Keratinocyte (primary cell): ENCODE measurements around the gene BABAM2. TPM values are rescaled to one million over a fixed set of nuclear protein-coding genes. Genes with fewer than 3 reads are reported as not detected.

Experiments used
- DNase-seq: peaks from one replicate; pipeline ENCODE4 v3.0.0-alpha.2; 2011; ENCODE audit warnings: low read depth, missing footprints, low spot score
- FAIRE-seq: peaks from 2 replicates; lab custom pipeline; 2011; peaks lifted over from hg19 to GRCh38; lab: Jason Lieb, UNC
- H2AFZ ChIP-seq: 2 replicates; pipeline ENCODE4 v1.6.0; 2012; ENCODE audit warnings: low read length, control low read depth, inconsistent platforms; ENCODE audit not compliant: control insufficient read depth
- H3K27ac ChIP-seq: 2 replicates; pipeline ENCODE4 v1.5.1; 2011; ENCODE audit warnings: low read length; ENCODE audit not compliant: control insufficient read depth, insufficient read depth
- H3K27me3 ChIP-seq: 3 replicates; pipeline ENCODE4 v1.6.0; 2011; ENCODE audit warnings: low read length; ENCODE audit not compliant: control insufficient read depth, insufficient read depth; ENCODE audit errors: extremely low read depth
- H3K36me3 ChIP-seq, 2 experiments: 2 replicates in 1 of 2; 3 replicates in 1 of 2; pipeline ENCODE4 v1.5.1; 2011; ENCODE audit warnings: low read length in 2 of 2, mild to moderate bottlenecking in 1 of 2; ENCODE audit not compliant: control insufficient read depth in 2 of 2, insufficient read depth in 2 of 2; ENCODE audit errors: extremely low read depth in 1 of 2
- H3K4me1 ChIP-seq: 3 replicates; pipeline ENCODE4 v1.5.1; 2011; ENCODE audit warnings: low read length; ENCODE audit not compliant: control insufficient read depth, insufficient read depth; ENCODE audit errors: extremely low read depth
- H3K4me2 ChIP-seq: 3 replicates; pipeline ENCODE4 v1.6.0; 2011; ENCODE audit warnings: low read depth, low read length; ENCODE audit not compliant: control insufficient read depth, insufficient read depth; ENCODE audit errors: extremely low read depth
- H3K4me3 ChIP-seq, 3 experiments: fragments of 200-600 bp in 1 of 3; sonication (generic) in 1 of 3; 2 replicates in 2 of 3; 3 replicates in 1 of 3; pipeline ENCODE4 v1.5.1; 2011 to 2016; ENCODE audit warnings: low read length in 3 of 3, mild to moderate bottlenecking in 3 of 3, control low read depth in 2 of 3, inconsistent platforms in 1 of 3, low read depth in 1 of 3, mixed read lengths in 1 of 3, mixed run types in 1 of 3, moderate library complexity in 1 of 3; ENCODE audit not compliant: control insufficient read depth in 2 of 3, insufficient read depth in 2 of 3; ENCODE audit errors: extremely low read depth in 1 of 3
- H3K79me2 ChIP-seq: 2 replicates; pipeline ENCODE4 v1.6.0; 2012; ENCODE audit warnings: low read length; ENCODE audit not compliant: control insufficient read depth, insufficient read depth
- H3K9ac ChIP-seq: 3 replicates; pipeline ENCODE4 v1.6.0; 2011; ENCODE audit warnings: low read length; ENCODE audit not compliant: control insufficient read depth, insufficient read depth; ENCODE audit errors: extremely low read depth
- H3K9me1 ChIP-seq: 3 replicates; pipeline ENCODE4 v1.6.0; 2011; ENCODE audit warnings: low read length; ENCODE audit not compliant: control insufficient read depth, insufficient read depth; ENCODE audit errors: extremely low read depth
- H3K9me3 ChIP-seq: 2 replicates; pipeline ENCODE4 v1.5.1; 2012; ENCODE audit warnings: low read depth, low read length; ENCODE audit not compliant: control insufficient read depth
- H4K20me1 ChIP-seq: 3 replicates; pipeline ENCODE4 v1.6.0; 2011; ENCODE audit warnings: low read length; ENCODE audit not compliant: control insufficient read depth, insufficient read depth; ENCODE audit errors: extremely low read depth
- EZH2 ChIP-seq: IDR thresholded peaks from one replicate; pipeline ENCODE4 v1.6.1; 2012; ENCODE audit warnings: inconsistent platforms, mild to moderate bottlenecking, low read length, moderate library complexity
- dilution Hi-C: fragments of 300-500 bp; cut with MboI; formaldehyde crosslinking; loops from one replicate; pipeline ENCODE4 v1.7.0; 2020; ENCODE audit warnings: low sequenced_read_pairs; ENCODE audit not compliant: extremely low pct_ligation_motif_present
- polyA plus RNA-seq, 5 experiments: library from polyadenylated mRNA; depleted of rRNA in 3 of 5; stranded (reverse) in 3 of 5; stranded (forward) in 1 of 5; unstranded in 1 of 5; fragments of >200 nt; gene quantifications; 1 replicate in 1 of 5; 2 replicates in 3 of 5; 3 replicates in 1 of 5; pipeline versions ENCODE4 v1.2.1 to v1.2.3, GENCODE V29; 2011 to 2012; ENCODE audit warnings: missing spikeins in 2 of 5, low read depth in 1 of 5, low replicate concordance in 1 of 5
- TF ChIP-seq, protein P1 (sequence below), 3 experiments: IDR thresholded peaks in 1 of 3; conservative IDR thresholded peaks in 1 of 3; optimal IDR thresholded peaks in 1 of 3; 2 replicates in 2 of 3; 3 replicates in 1 of 3; pipeline versions ENCODE3 to v1.5.1; 2011; ENCODE audit warnings: low read length in 3 of 3, mild to moderate bottlenecking in 3 of 3, moderate library complexity in 2 of 3, control low read depth in 1 of 3, inconsistent platforms in 1 of 3; ENCODE audit not compliant: insufficient read depth in 2 of 3; ENCODE audit errors: extremely low read depth in 1 of 3

Gene BABAM2
- polyA plus RNA-seq, 1 donor (not counting 4 experiments of a cell fraction or from before 2014, with no cell fraction given) = 29.8 TPM

DNA sequence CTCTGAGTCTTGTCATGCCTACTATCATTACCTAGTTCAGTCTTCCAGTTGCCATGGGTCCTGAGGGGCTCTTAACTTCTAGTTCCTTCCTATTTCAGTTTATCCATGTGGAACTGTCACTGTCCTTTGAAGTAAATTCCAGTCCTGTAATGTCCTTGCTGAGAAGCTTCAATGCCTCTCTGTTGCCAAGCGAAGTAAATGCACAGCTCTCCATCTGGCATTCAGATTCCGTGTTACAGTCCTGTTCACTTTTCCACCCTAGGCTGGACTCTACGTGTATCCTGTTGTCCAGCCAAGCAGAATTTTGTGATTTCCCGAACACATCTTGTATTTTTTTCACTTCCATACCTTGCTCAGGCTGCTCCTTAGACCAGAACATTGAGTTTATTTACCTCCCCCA lies 245.3 kb downstream of the BABAM2 start:
- no peak overlapping the region for H3K9ac ChIP-seq
- no peaks in the 10 kb centered on the region for H3K9me3 ChIP-seq
- no peaks in the 10 kb centered on the region for H3K79me2 ChIP-seq
- no peaks in the 10 kb centered on the region for H3K9me1 ChIP-seq
- H3K4me2 ChIP-seq = no peak overlapping the region
- no peak for DNase-seq
- H3K36me3 ChIP-seq = no peaks in the 10 kb centered on the region
- no peak for TF ChIP-seq EZH2
- TF ChIP-seq, protein P1, sequence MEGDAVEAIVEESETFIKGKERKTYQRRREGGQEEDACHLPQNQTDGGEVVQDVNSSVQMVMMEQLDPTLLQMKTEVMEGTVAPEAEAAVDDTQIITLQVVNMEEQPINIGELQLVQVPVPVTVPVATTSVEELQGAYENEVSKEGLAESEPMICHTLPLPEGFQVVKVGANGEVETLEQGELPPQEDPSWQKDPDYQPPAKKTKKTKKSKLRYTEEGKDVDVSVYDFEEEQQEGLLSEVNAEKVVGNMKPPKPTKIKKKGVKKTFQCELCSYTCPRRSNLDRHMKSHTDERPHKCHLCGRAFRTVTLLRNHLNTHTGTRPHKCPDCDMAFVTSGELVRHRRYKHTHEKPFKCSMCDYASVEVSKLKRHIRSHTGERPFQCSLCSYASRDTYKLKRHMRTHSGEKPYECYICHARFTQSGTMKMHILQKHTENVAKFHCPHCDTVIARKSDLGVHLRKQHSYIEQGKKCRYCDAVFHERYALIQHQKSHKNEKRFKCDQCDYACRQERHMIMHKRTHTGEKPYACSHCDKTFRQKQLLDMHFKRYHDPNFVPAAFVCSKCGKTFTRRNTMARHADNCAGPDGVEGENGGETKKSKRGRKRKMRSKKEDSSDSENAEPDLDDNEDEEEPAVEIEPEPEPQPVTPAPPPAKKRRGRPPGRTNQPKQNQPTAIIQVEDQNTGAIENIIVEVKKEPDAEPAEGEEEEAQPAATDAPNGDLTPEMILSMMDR (optimal IDR thresholded peaks at IDR 0.05 in 1 of 3, IDR thresholded peaks at IDR 0.05 in 1 of 3, conservative IDR thresholded peaks at IDR 0.05 in 1 of 3; ENCODE audit: extremely low read depth in 1 of 3, insufficient read depth in 2 of 3, low read length in 3 of 3) = no peak
- no peaks in the 10 kb centered on the region for H3K27me3 ChIP-seq
- no peak overlapping the region for H3K4me3 ChIP-seq
- FAIRE-seq = no peak
- dilution Hi-C loops = no loop called here
- H3K4me1 ChIP-seq = peaks cover 24% of the 10 kb centered on the region
- H2AFZ ChIP-seq = no peak overlapping the region
- H3K27ac ChIP-seq = no peak overlapping the region
- no peaks in the 10 kb centered on the region for H4K20me1 ChIP-seq

DNA sequence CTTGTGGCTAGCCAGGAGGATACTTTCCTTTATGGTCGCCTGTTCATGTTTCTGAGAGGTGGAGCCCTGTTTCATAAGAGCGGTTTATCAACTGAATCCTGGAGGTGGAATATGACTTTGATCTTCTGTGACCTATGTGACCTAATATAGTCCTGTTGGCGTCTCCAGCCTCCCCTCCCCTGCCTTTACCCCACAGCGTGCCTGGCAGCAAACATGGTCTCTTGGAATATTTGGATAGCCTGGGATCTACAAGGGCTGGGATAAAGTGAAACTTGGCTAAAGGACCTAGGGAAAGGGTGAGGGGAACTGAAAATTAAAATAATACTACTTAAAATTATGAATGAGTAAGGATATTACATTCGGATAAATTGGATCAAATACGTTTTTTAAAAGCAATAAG lies 246.0 kb downstream of the BABAM2 start:
- Histone ChIP-seq H2AFZ (no peak overlapping the region), H3K79me2 (no peaks in the 10 kb centered on the region), H3K9me3 (no peaks in the 10 kb centered on the region), H3K4me3 (no peak overlapping the region), H3K9me1 (no peaks in the 10 kb centered on the region), H3K4me2 (no peak overlapping the region), H3K36me3 (no peaks in the 10 kb centered on the region), H3K9ac (no peak overlapping the region), H3K27ac (no peak overlapping the region), H4K20me1 (no peaks in the 10 kb centered on the region), H3K4me1 (peaks cover 21% of the 10 kb centered on the region), H3K27me3 (no peaks in the 10 kb centered on the region)
- FAIRE-seq (no peak), DNase-seq (no peak)
- no peak for TF ChIP-seq EZH2
- TF ChIP-seq, protein P1 (optimal IDR thresholded peaks at IDR 0.05 in 1 of 3, IDR thresholded peaks at IDR 0.05 in 1 of 3, conservative IDR thresholded peaks at IDR 0.05 in 1 of 3; ENCODE audit: extremely low read depth in 1 of 3, insufficient read depth in 2 of 3, low read length in 3 of 3) = no peak
- dilution Hi-C loops = no loop called here
